Transverse colon (tissue), 4 donors: Measurements from ENCODE around the gene ST8SIA1. TPM values are rescaled to one million over a fixed set of nuclear protein-coding genes. Genes with fewer than 3 reads are reported as not detected.

ENCODE experiments used
- DNase-seq: peaks from one replicate; pipeline ENCODE4 v3.0.0-alpha.2; 2019
- H3K27ac ChIP-seq, 4 donors: fragments of 200-600 bp; sonication (generic); 2 replicates each; pipeline ENCODE4 v1.5.1; 2016 to 2018; ENCODE audit warnings: inconsistent platforms in 4 of 4
- H3K27me3 ChIP-seq: fragments of 200-600 bp; sonication (generic); 2 replicates; pipeline ENCODE4 v1.5.1; 2017; ENCODE audit warnings: inconsistent platforms
- H3K36me3 ChIP-seq, 4 donors: fragments of 200-600 bp; sonication (generic); 2 replicates each; pipeline ENCODE4 v1.5.1; 2017 to 2019; ENCODE audit warnings: inconsistent platforms in 4 of 4
- H3K4me1 ChIP-seq, 4 donors: fragments of 200-600 bp; sonication (generic); 2 replicates each; pipeline ENCODE4 v1.5.1; 2017 to 2020; ENCODE audit warnings: inconsistent platforms in 4 of 4
- H3K4me3 ChIP-seq, 4 donors: fragments of 200-600 bp; sonication (generic); 1 replicate in 1 of 4; 2 replicates in 3 of 4; pipeline versions ENCODE4 v1.5.1 to v1.6.1; 2017 to 2019; ENCODE audit warnings: inconsistent platforms in 4 of 4
- H3K9me3 ChIP-seq, 2 donors: fragments of 200-600 bp; sonication (generic); 2 replicates each; pipeline ENCODE4 v1.5.1; 2017 to 2019; ENCODE audit warnings: inconsistent platforms in 2 of 2
- EP300 ChIP-seq: sonication (generic); formaldehyde crosslinking; IDR thresholded peaks from one replicate; pipeline ENCODE4 v1.6.1; 2017; ENCODE audit warnings: antibody characterized with exemption, low read depth
- POLR2A ChIP-seq: fragments of 450-650 bp; IDR thresholded peaks from one replicate; pipeline ENCODE4 v1.6.1; 2016; ENCODE audit warnings: antibody characterized with exemption, mild to moderate bottlenecking, moderate library complexity
- POLR2AphosphoS5 ChIP-seq, 3 donors: sonication (generic); formaldehyde crosslinking; IDR thresholded peaks; one replicate each; pipeline ENCODE4 v1.6.1; 2016; ENCODE audit warnings: antibody characterized with exemption in 3 of 3
- WGBS, 2 donors: methylation state at CpG; one replicate each; pipeline ENCODE4 v1.1.5; 2018; ENCODE audit warnings: low coverage in 1 of 2; 5-methylcytosine and 5-hydroxymethylcytosine counted together
- in situ Hi-C, 4 donors: fragments of 200-750 bp; cut with MboI; loops; one replicate each; pipeline versions ENCODE4 v1.15.0 to v1.15.1; 2017; ENCODE audit warnings: low sequenced_read_pairs in 3 of 4, low pct_ligation_motif_present in 1 of 4, low pct_unique_long_range_greater_than_20kb in 1 of 4
- intact Hi-C: fragments of 100-400 bp; cut with DNase I; formaldehyde crosslinking; loops from one replicate; pipeline ENCODE4 v1.15.1; 2023; ENCODE audit warnings: low total_unique reads
- total RNA-seq, 4 donors: library from RNA; depleted of rRNA; stranded (reverse); fragments of >200 nt; gene quantifications; one replicate each; pipeline ENCODE4 v1.1.0, GENCODE V29; 2016
- TF ChIP-seq, protein P1 (sequence below), 5 experiments: fragments of 200-600 bp in 3 of 5; fragments of 450-650 bp in 2 of 5; sonication (generic) in 3 of 5; IDR thresholded peaks; 1 replicate in 2 of 5; 2 replicates in 3 of 5; pipeline ENCODE4 v1.5.1; 2016 to 2017; ENCODE audit warnings: antibody characterized with exemption in 5 of 5, inconsistent platforms in 3 of 5, mild to moderate bottlenecking in 2 of 5, moderate library complexity in 1 of 5

ST8SIA1 gene
- total RNA-seq, 4 donors from 2014 or later = 1.4 to 4.5 (median 3.9) TPM

DNA sequence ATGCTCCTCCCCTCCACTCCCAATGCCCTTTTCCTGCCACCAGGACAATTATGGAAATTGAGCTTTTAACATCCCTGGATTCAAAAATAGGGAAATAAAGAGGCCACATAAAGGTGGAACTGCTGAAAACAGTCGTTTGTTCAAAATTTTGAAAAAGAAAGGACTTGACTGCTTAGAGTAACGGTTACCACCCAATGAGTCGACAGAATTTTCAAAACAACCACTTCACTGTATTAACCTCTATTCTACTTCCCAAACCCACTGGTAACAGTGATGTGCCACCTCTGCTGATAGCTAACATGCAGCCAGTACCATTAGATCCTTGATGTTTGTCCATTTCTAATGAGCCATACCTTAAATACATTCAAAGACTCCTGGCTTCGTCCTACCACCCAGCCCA is 4.9 kb downstream of the ST8SIA1 start:
- intact Hi-C loops (loop anchor here (10.0 kb wide), 2 partner anchors 115 to 245 kb away; no protein-coding TSS in a partner anchor), in situ Hi-C loops (loop anchor here (10.0 kb wide), 2 partner anchors 225 to 235 kb away; no protein-coding TSS in a partner anchor)
- H3K4me3 ChIP-seq = no peak overlapping the region
- no peak overlapping the region for H3K27ac ChIP-seq
- H3K4me1 ChIP-seq = peaks cover 0 to 17% (median 3%) of the 10 kb centered on the region in 4 donors
- peaks cover 21% of the 10 kb centered on the region for H3K27me3 ChIP-seq
- TF ChIP-seq, protein P1, sequence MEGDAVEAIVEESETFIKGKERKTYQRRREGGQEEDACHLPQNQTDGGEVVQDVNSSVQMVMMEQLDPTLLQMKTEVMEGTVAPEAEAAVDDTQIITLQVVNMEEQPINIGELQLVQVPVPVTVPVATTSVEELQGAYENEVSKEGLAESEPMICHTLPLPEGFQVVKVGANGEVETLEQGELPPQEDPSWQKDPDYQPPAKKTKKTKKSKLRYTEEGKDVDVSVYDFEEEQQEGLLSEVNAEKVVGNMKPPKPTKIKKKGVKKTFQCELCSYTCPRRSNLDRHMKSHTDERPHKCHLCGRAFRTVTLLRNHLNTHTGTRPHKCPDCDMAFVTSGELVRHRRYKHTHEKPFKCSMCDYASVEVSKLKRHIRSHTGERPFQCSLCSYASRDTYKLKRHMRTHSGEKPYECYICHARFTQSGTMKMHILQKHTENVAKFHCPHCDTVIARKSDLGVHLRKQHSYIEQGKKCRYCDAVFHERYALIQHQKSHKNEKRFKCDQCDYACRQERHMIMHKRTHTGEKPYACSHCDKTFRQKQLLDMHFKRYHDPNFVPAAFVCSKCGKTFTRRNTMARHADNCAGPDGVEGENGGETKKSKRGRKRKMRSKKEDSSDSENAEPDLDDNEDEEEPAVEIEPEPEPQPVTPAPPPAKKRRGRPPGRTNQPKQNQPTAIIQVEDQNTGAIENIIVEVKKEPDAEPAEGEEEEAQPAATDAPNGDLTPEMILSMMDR (IDR thresholded peaks at IDR 0.05) = no peak
- TF ChIP-seq POLR2A (no peak), EP300 (no peak), POLR2AphosphoS5 (IDR thresholded peaks at IDR 0.05) (no peak)
- no peak for DNase-seq
- no peaks in the 10 kb centered on the region for H3K36me3 ChIP-seq
- H3K9me3 ChIP-seq = no peaks in the 10 kb centered on the region
- WGBS, 2 donors = 69 to 77% methylated on average over 4 of the region's 4 CpGs

DNA sequence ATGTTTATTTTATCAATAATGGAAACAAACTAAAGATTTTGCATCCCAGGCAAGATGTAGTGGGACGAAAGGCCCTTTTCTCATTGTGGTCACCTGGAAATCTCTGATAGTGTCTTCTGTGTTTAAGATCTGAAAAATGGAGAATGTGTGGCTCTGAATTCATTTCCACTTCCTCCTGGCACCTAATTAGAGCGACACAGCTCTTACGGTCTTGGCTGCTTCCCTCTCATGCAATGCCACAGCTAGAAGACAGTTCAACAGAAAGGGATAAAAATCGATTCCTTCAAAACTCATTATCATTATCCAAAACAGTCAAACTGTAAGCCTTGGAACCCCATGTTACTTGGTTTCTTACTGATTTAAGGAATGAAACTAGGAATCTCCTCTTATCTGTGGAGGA is 9.3 kb downstream of the ST8SIA1 start:
- H3K9me3 ChIP-seq = no peaks in the 10 kb centered on the region
- in situ Hi-C loops = no loop called here
- H3K27me3 ChIP-seq = no peaks in the 10 kb centered on the region
- H3K4me3 ChIP-seq = no peak overlapping the region
- H3K36me3 ChIP-seq = no peaks in the 10 kb centered on the region
- intact Hi-C loops = no loop called here
- no peak for TF ChIP-seq POLR2AphosphoS5 (IDR thresholded peaks at IDR 0.05)
- TF ChIP-seq, protein P1 (IDR thresholded peaks at IDR 0.05) = no peak
- no peak for TF ChIP-seq EP300
- TF ChIP-seq POLR2A = no peak
- WGBS, 2 donors = 71 to 74% methylated on average over 3 to 4 of the region's 4 CpGs
- peaks cover 0 to 4% (median 0%) of the 10 kb centered on the region in 4 donors for H3K4me1 ChIP-seq
- H3K27ac ChIP-seq = no peak overlapping the region
- no peak for DNase-seq

DNA sequence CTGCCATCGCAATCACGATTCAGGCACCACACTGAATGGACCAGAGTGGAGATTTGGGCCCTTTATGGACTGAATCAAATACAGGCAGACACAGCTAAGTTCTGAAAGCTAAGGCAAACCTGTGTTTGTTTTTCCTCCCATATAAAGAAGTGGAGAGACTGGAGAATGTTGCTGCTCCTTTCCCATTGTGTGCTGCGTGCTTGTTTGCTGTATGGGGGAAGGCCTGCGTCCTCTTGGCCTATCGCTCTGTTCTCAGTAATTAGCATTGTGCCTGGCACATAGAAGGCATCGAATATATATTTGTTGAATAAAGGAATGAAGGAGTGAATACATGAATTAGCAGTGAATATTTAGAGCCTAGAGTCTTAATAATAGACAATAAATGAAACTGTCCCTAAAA is 12.4 kb downstream of the ST8SIA1 start:
- DNase-seq = no peak
- intact Hi-C loops (no loop called here), in situ Hi-C loops (no loop called here)
- no peak overlapping the region for H3K4me3 ChIP-seq
- peaks cover 0 to 7% (median 0%) of the 10 kb centered on the region in 4 donors for H3K4me1 ChIP-seq
- no peaks in the 10 kb centered on the region for H3K27me3 ChIP-seq
- TF ChIP-seq POLR2AphosphoS5 (IDR thresholded peaks at IDR 0.05) = no peak
- WGBS, 2 donors = 88 to 93% methylated on average over 4 to 6 of the region's 6 CpGs
- H3K27ac ChIP-seq = no peak overlapping the region
- H3K36me3 ChIP-seq = no peaks in the 10 kb centered on the region
- H3K9me3 ChIP-seq = no peaks in the 10 kb centered on the region

DNA sequence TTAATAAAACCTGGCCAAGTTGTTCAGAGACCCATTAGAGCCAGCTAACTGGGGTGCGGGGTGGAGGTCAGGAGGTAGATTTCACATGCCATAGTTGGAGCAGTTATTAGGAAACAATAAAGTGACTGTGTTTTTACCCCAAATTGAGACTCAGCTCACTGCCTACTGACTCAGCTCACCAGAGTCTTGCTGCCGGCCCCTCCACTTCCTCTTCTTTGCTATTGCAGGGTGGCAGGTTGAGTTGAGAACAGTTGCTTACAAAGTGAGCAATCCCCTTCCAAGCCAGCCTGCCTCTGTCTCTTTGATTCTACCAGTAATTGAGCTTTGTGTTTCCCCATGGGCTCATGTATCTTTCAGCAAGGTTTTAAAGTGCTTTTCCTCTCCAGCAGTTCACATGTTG is 12.9 kb downstream of the ST8SIA1 start:
- in situ Hi-C loops (no loop called here), intact Hi-C loops (no loop called here)
- no peaks in the 10 kb centered on the region for H3K27me3 ChIP-seq
- H3K4me1 ChIP-seq = peaks cover 0 to 7% (median 0%) of the 10 kb centered on the region in 4 donors
- TF ChIP-seq EP300 = no peak
- TF ChIP-seq, protein P1 (IDR thresholded peaks at IDR 0.05) = no peak
- no peak for TF ChIP-seq POLR2A
- no peak for TF ChIP-seq POLR2AphosphoS5 (IDR thresholded peaks at IDR 0.05)
- 67% methylated on average over 2 of the region's 2 CpGs; no CpG with 5 or more reads in 1 of the 2 donors for WGBS, 2 donors
- no peak overlapping the region for H3K4me3 ChIP-seq
- no peaks in the 10 kb centered on the region for H3K36me3 ChIP-seq
- H3K27ac ChIP-seq = no peak overlapping the region
- DNase-seq = no peak
- no peaks in the 10 kb centered on the region for H3K9me3 ChIP-seq

DNA sequence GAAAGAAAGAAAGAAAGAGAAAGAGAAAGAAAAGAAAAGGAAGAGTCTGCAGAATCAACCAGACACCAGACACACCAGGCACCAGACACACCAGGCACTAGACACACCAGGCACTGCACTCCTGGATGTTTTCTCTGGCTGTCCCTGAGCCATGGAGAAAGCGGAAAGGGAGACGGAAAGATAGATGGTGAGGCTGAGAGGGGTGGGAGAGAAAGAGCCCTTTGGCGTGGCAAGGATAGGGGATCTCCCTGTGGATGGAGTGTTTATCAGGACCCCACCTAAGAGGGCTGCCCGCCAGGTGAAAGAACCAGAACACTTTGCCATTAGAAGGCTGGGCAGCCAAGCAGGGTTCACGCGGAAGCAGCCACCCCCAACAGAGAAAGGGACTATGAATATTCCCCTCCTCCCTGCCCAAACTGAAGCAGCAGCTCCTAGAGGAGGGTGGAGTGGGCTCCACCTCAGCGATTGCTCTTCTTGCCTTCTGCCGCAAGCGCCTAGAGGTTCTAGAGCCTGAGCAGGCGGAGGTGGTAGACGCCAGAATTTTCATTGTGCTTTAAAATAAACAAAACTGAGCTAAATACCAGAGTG is 13.4 kb downstream of the ST8SIA1 start:
- TF ChIP-seq POLR2A (no peak), EP300 (no peak), POLR2AphosphoS5 (IDR thresholded peaks at IDR 0.05) (no peak)
- TF ChIP-seq, protein P1 (IDR thresholded peaks at IDR 0.05) = no peak
- Histone ChIP-seq H3K4me1 (peaks cover 0 to 7% (median 0%) of the 10 kb centered on the region in 4 donors), H3K36me3 (no peaks in the 10 kb centered on the region), H3K4me3 (no peak overlapping the region), H3K9me3 (no peaks in the 10 kb centered on the region), H3K27ac (no peak overlapping the region), H3K27me3 (no peaks in the 10 kb centered on the region)
- intact Hi-C loops = no loop called here
- 88 to 90% methylated on average over 4 to 11 of the region's 11 CpGs for WGBS, 2 donors
- in situ Hi-C loops = no loop called here
- no peak for DNase-seq
